OCI-LY3 (cell line): Measurements from ENCODE around the gene PACSIN2.

Experiments used
- H2AFZ ChIP-seq: fragments of 200-600, 300-600 bp; shearing (Covaris generic); 2 replicates; pipeline ENCODE4 v1.6.0; 2014; ENCODE audit warnings: antibody characterized with exemption, low read depth, low read length
- H3K27ac ChIP-seq: fragments of 200-600, 300-600 bp; sonication (generic); 2 replicates; pipeline ENCODE4 v1.5.1; 2014; ENCODE audit warnings: mild to moderate bottlenecking, low read length, moderate library complexity, mixed read lengths
- H3K27me3 ChIP-seq: fragments of 200-600, 300-600 bp; sonication (generic); 2 replicates; pipeline ENCODE4 v1.6.1; 2014; ENCODE audit warnings: low read depth, low read length, mixed read lengths
- H3K36me3 ChIP-seq: fragments of 200-600, 300-600 bp; sonication (generic); replicated peaks from 2 replicates; pipeline ENCODE3; 2014; ENCODE audit warnings: low read depth, low read length, mixed read lengths
- H3K4me1 ChIP-seq: fragments of 300-600, 200-600 bp; sonication (generic); 2 replicates; pipeline ENCODE4 v1.6.1; 2014; ENCODE audit warnings: low read length, mixed read lengths
- H3K4me2 ChIP-seq: fragments of 200-600, 300-600 bp; sonication (generic); 2 replicates; pipeline ENCODE4 v1.6.1; 2014; ENCODE audit warnings: low read length, mixed read lengths
- H3K4me3 ChIP-seq: fragments of 300-600, 200-600 bp; sonication (generic); 2 replicates; pipeline ENCODE4 v1.5.1; 2014; ENCODE audit warnings: antibody characterized with exemption, mild to moderate bottlenecking, low read length, moderate library complexity
- H3K79me2 ChIP-seq: fragments of 300-600, 200-600 bp; shearing (Covaris generic); 2 replicates; pipeline ENCODE4 v1.6.1; 2014; ENCODE audit warnings: mild to moderate bottlenecking, low read length, mixed read lengths
- H3K9ac ChIP-seq: fragments of 300-600, 200-600 bp; shearing (Covaris generic); 2 replicates; pipeline ENCODE4 v1.6.0; 2014; ENCODE audit warnings: mild to moderate bottlenecking, low read length, moderate library complexity
- H3K9me3 ChIP-seq: fragments of 200-600, 300-600 bp; shearing (Covaris generic); 2 replicates; pipeline ENCODE4 v1.6.1; 2014; ENCODE audit warnings: low read length, mixed read lengths; ENCODE audit not compliant: insufficient read depth
- H4K20me1 ChIP-seq: fragments of 200-600, 300-600 bp; sonication (generic); 2 replicates; pipeline ENCODE4 v1.6.1; 2016; ENCODE audit warnings: low read length, mixed read lengths; ENCODE audit not compliant: insufficient read depth
- EZH2phosphoT487 ChIP-seq: fragments of 200-600 bp; shearing (Covaris generic); IDR thresholded peaks from 2 replicates; pipeline ENCODE4 v1.6.1; 2018; ENCODE audit warnings: antibody characterized with exemption, mixed run types, low read depth
- TF ChIP-seq, protein P1 (sequence below): fragments of 200-600, 300-600 bp; sonication (generic); IDR thresholded peaks from 2 replicates; pipeline ENCODE4 v1.5.1; 2014; ENCODE audit warnings: antibody characterized with exemption, low read length, low read depth

Gene PACSIN2

DNA sequence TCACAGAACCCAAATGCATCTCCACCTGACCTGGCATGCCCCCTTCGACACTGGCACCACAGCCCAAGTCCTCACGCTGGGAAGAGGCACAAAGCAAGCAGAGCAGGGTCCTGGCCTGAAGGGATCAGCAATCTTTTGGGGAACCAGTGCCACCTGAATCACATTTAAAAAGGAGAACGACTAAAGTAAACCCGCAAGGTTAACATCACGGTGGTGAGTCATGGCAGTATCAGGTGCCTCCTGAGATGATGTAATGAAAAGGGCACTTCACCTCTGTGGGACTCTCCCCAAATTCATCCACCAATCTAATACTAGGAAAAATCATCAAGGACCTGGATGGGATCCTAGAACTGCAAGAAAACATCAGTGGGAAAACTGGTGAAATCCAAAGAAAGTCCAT lies 44.9 kb downstream of the PACSIN2 start:
- Histone ChIP-seq H3K4me2 (peak overlapping the region; percentile 75), H4K20me1 (0 out of 2 replicates have a peak, but pooled peaks cover 9% of the 10 kb centered on the region), H3K27me3 (no peaks in the 10 kb centered on the region), H3K79me2 (peaks cover 58% of the 10 kb centered on the region), H3K36me3 (peaks cover 6% of the 10 kb centered on the region), H3K4me1 (peaks cover 75% of the 10 kb centered on the region), H2AFZ (no peak overlapping the region), H3K9me3 (no peaks in the 10 kb centered on the region), H3K27ac (peak overlapping the region; percentile 61), H3K4me3 (peak overlapping the region; percentile 46), H3K9ac (peak overlapping the region; percentile 7; the same call in 1 of the 2 replicates)
- TF ChIP-seq EZH2phosphoT487 = no peak
- TF ChIP-seq, protein P1, sequence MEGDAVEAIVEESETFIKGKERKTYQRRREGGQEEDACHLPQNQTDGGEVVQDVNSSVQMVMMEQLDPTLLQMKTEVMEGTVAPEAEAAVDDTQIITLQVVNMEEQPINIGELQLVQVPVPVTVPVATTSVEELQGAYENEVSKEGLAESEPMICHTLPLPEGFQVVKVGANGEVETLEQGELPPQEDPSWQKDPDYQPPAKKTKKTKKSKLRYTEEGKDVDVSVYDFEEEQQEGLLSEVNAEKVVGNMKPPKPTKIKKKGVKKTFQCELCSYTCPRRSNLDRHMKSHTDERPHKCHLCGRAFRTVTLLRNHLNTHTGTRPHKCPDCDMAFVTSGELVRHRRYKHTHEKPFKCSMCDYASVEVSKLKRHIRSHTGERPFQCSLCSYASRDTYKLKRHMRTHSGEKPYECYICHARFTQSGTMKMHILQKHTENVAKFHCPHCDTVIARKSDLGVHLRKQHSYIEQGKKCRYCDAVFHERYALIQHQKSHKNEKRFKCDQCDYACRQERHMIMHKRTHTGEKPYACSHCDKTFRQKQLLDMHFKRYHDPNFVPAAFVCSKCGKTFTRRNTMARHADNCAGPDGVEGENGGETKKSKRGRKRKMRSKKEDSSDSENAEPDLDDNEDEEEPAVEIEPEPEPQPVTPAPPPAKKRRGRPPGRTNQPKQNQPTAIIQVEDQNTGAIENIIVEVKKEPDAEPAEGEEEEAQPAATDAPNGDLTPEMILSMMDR = no peak

- H3K79me2 ChIP-seq = peaks cover 57% of the 10 kb centered on the region
- H3K27ac ChIP-seq = peak overlapping the region; percentile 61
- no peaks in the 10 kb centered on the region for H3K27me3 ChIP-seq
- no peaks in the 10 kb centered on the region for H3K9me3 ChIP-seq
- H3K9ac ChIP-seq = peak overlapping the region; percentile 7; the same call in 1 of the 2 replicates
- no peak overlapping the region for H2AFZ ChIP-seq
- peak overlapping the region; percentile 75 for H3K4me2 ChIP-seq
- H3K4me3 ChIP-seq = peak overlapping the region; percentile 46
- peaks cover 6% of the 10 kb centered on the region for H3K36me3 ChIP-seq
- peaks cover 13% of the 10 kb centered on the region for H4K20me1 ChIP-seq
- H3K4me1 ChIP-seq = peaks cover 81% of the 10 kb centered on the region
- TF ChIP-seq, protein P1 = no peak
- no peak for TF ChIP-seq EZH2phosphoT487
Observed at GRCh38 chr22:42969348-42969975, 45.5 kb downstream of the PACSIN2 start.

- Histone ChIP-seq H3K79me2 (peaks cover 46% of the 10 kb centered on the region), H3K27ac (no peak overlapping the region), H3K9ac (no peak overlapping the region), H3K4me3 (no peak overlapping the region), H4K20me1 (peaks cover 10% of the 10 kb centered on the region), H3K4me2 (peak overlapping the region; percentile 22), H3K36me3 (peaks cover 6% of the 10 kb centered on the region), H3K4me1 (peaks cover 72% of the 10 kb centered on the region), H3K9me3 (no peaks in the 10 kb centered on the region), H2AFZ (no peak overlapping the region), H3K27me3 (no peaks in the 10 kb centered on the region)
- no peak for TF ChIP-seq EZH2phosphoT487
- TF ChIP-seq, protein P1 = peak; percentile 95
Observed at GRCh38 chr22:42967933-42968332, 47.0 kb downstream of the PACSIN2 start.

DNA sequence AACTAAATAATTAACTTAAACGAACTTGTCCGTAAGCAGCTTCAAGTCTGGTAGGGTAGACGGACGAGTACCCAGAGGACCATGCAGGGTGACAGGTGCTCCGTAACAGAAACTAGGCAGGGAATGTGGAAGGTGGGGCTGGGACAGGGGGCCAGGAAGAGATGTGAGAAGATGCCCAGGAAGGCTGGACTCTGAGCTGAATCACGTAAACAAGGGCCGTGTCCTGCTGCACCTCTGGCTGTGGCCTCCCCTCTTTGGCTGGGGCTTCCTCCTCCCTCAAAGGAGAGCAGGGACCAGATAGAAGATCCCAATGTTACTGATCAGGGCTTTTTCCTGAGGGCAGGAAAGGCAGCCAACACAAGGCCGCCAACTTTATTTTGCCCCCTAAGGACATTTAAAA lies 47.9 kb downstream of the PACSIN2 start:
- Histone ChIP-seq H3K79me2 (peaks cover 47% of the 10 kb centered on the region), H3K27ac (no peak overlapping the region), H3K4me2 (no peak overlapping the region), H3K27me3 (no peaks in the 10 kb centered on the region), H3K36me3 (peaks cover 6% of the 10 kb centered on the region), H2AFZ (no peak overlapping the region), H3K9ac (no peak overlapping the region), H4K20me1 (peaks cover 10% of the 10 kb centered on the region), H3K4me3 (no peak overlapping the region), H3K9me3 (no peaks in the 10 kb centered on the region), H3K4me1 (peaks cover 75% of the 10 kb centered on the region)
- no peak for TF ChIP-seq EZH2phosphoT487
- TF ChIP-seq, protein P1 = no peak
